DND-41 (cell line): Measurements from ENCODE around the gene PLOD2.

Experiments
- ATAC-seq: fragments of 200-7000 bp; cut with Tn5 transposase; 3 replicates; pipeline ENCODE4 v1.9.1; 2021; ENCODE audit warnings: low read depth; ENCODE audit not compliant: insufficient read depth
- DNase-seq: peaks from one replicate; pipeline ENCODE4 v3.0.0-alpha.2; 2020
- H2AFZ ChIP-seq: 2 replicates; pipeline ENCODE4 v1.6.0; 2012; ENCODE audit warnings: low read depth, low read length
- H3K27ac ChIP-seq: 2 replicates; pipeline ENCODE4 v1.5.1; 2012; ENCODE audit warnings: low read length, inconsistent platforms
- H3K27me3 ChIP-seq: fragments of 200-600 bp; sonication (generic); 2 replicates; pipeline ENCODE4 v1.6.0; 2012; ENCODE audit warnings: low read length, mild to moderate bottlenecking, inconsistent platforms; ENCODE audit not compliant: insufficient read depth, poor library complexity
- H3K36me3 ChIP-seq: 2 replicates; pipeline ENCODE4 v1.5.1; 2012; ENCODE audit warnings: low read length, inconsistent platforms; ENCODE audit not compliant: insufficient read depth
- H3K4me1 ChIP-seq: 2 replicates; pipeline ENCODE4 v1.5.1; 2012; ENCODE audit warnings: mild to moderate bottlenecking, low read length; ENCODE audit not compliant: insufficient read depth
- H3K4me2 ChIP-seq: 2 replicates; pipeline ENCODE4 v1.6.0; 2012; ENCODE audit warnings: mild to moderate bottlenecking, moderate library complexity, low read length, inconsistent platforms; ENCODE audit not compliant: insufficient read depth
- H3K4me3 ChIP-seq, 2 experiments: fragments of 200-600 bp in 1 of 2; shearing (Covaris generic) in 1 of 2; 2 replicates each; pipeline ENCODE4 v1.5.1; 2012 to 2016; ENCODE audit warnings: inconsistent platforms in 2 of 2, low read length in 2 of 2, mild to moderate bottlenecking in 2 of 2, low read depth in 1 of 2, moderate library complexity in 1 of 2
- H3K79me2 ChIP-seq: 2 replicates; pipeline ENCODE4 v1.6.0; 2012; ENCODE audit warnings: low read length, inconsistent platforms; ENCODE audit not compliant: insufficient read depth
- H3K9ac ChIP-seq: 2 replicates; pipeline ENCODE4 v1.6.0; 2012; ENCODE audit warnings: low read depth, mild to moderate bottlenecking, inconsistent platforms, low read length, moderate library complexity
- H3K9me3 ChIP-seq: 2 replicates; pipeline ENCODE4 v1.5.1; 2012; ENCODE audit warnings: low read length, moderate library complexity, mild to moderate bottlenecking, inconsistent platforms; ENCODE audit not compliant: insufficient read depth, severe bottlenecking
- H4K20me1 ChIP-seq: 2 replicates; pipeline ENCODE4 v1.6.0; 2012; ENCODE audit warnings: low read length; ENCODE audit not compliant: insufficient read depth
- CTCF ChIP-seq: IDR thresholded peaks from 2 replicates; pipeline ENCODE4 v1.5.1; 2012; ENCODE audit warnings: borderline replicate concordance, low read length, moderate library complexity, mild to moderate bottlenecking; ENCODE audit not compliant: poor library complexity, severe bottlenecking; ENCODE audit errors: extremely low read depth
- EZH2 ChIP-seq: IDR thresholded peaks from 3 replicates; pipeline ENCODE4 v1.6.1; 2012; ENCODE audit warnings: borderline replicate concordance, low read depth, mild to moderate bottlenecking, moderate library complexity, low read length, inconsistent platforms; ENCODE audit not compliant: severe bottlenecking

Gene PLOD2

DNA sequence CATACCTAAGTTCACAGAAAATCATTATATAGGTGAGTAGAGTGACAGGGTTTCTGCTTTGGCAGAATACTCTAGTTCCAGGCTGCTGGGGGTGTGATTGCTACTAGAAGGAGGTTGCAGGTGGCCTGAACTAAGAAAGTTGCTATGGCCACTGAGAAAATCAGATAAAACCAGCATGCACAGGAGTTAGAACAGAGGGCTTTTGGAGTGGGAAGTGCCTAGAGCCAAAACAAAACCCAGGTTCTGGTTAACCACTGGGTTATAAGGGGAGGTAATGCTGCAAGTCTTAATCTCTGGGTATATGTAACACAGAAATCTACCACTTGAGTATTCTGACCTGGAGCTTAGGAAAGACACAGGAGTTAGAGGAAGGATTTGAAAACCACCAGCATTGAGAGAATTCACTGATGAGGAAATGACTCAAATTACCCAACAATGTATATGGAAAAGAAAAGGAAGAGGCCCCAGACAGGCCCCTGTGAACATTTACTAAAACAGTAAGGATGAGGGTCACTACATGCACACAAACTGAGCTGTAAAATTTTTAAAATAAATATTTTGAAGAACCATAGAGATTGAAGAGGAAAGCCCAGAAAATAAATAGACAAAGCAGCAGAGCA is 60.0 kb downstream of the PLOD2 start:
- Histone ChIP-seq H3K9ac (no peak overlapping the region), H3K27me3 (no peaks in the 10 kb centered on the region), H3K4me2 (no peak overlapping the region), H3K4me3 (no peak overlapping the region), H4K20me1 (no peaks in the 10 kb centered on the region), H3K79me2 (no peaks in the 10 kb centered on the region), H3K27ac (no peak overlapping the region), H3K9me3 (no peaks in the 10 kb centered on the region), H3K36me3 (no peaks in the 10 kb centered on the region), H3K4me1 (no peaks in the 10 kb centered on the region), H2AFZ (no peak overlapping the region)
- TF ChIP-seq CTCF = no peak
- TF ChIP-seq EZH2 = no peak
- no peak for DNase-seq
- ATAC-seq = no peak

DNA sequence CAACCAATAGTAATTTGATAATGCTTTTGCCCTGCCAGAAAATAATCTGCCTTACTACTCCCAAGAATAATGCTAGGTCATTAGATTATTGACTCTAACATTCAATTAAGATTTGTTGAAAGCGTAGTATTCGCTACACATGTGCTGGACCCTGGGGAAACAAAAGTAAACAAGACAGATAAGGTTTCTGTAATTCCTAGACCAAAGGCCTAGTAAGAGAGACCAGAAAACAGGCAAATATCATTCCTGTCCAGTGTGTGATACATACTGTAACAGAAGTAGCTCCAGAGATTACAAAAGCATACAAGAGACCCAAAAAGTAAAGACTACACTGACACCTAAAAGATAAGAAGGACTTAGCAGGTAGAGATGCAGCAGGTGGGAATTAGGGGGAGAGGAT is 60.8 kb downstream of the PLOD2 start:
- Histone ChIP-seq H4K20me1 (no peaks in the 10 kb centered on the region), H3K4me2 (no peak overlapping the region), H3K27me3 (no peaks in the 10 kb centered on the region), H3K36me3 (no peaks in the 10 kb centered on the region), H3K4me1 (no peaks in the 10 kb centered on the region), H3K9me3 (no peaks in the 10 kb centered on the region), H3K9ac (no peak overlapping the region), H3K4me3 (no peak overlapping the region), H3K27ac (no peak overlapping the region), H3K79me2 (no peaks in the 10 kb centered on the region), H2AFZ (no peak overlapping the region)
- no peak for ATAC-seq
- DNase-seq = no peak
- no peak for TF ChIP-seq EZH2
- no peak for TF ChIP-seq CTCF

- Histone ChIP-seq H2AFZ (no peak overlapping the region), H3K27me3 (no peaks in the 10 kb centered on the region), H3K79me2 (no peaks in the 10 kb centered on the region), H3K9ac (no peak overlapping the region), H3K36me3 (no peaks in the 10 kb centered on the region), H3K4me3 (no peak overlapping the region), H3K9me3 (no peaks in the 10 kb centered on the region), H3K4me1 (no peaks in the 10 kb centered on the region), H3K27ac (no peak overlapping the region), H3K4me2 (no peak overlapping the region), H4K20me1 (no peaks in the 10 kb centered on the region)
- no peak for TF ChIP-seq CTCF
- no peak for TF ChIP-seq EZH2
- DNase-seq (no peak), ATAC-seq (no peak)
These were observed 61.7 kb downstream of the PLOD2 start for GRCh38 chr3:146099316-146099715.

DNA sequence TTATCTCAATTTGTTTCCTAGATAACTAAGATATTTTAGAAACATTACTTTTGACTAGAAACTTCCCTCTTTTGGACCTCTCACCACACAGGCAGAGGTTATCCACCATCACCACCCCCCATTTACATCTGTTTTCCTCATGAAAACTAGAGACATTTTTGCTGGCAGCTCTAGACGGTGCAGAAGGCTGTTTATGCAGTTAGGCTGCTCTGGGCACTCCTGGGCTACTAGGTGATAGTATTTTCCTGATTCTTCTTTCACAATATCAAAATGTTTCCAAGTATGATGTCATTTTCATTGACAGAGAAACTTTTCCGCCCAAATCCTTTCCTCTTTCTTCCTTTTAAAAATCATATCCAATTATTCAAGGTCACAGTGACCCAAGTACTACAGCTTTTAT is 67.1 kb downstream of the PLOD2 start:
- no peak overlapping the region for H2AFZ ChIP-seq
- H3K36me3 ChIP-seq = no peaks in the 10 kb centered on the region
- no peak for TF ChIP-seq EZH2
- no peak for TF ChIP-seq CTCF
- no peak overlapping the region for H3K9ac ChIP-seq
- no peaks in the 10 kb centered on the region for H3K9me3 ChIP-seq
- DNase-seq = no peak
- H3K4me1 ChIP-seq = no peaks in the 10 kb centered on the region
- H3K27me3 ChIP-seq = no peaks in the 10 kb centered on the region
- no peaks in the 10 kb centered on the region for H3K79me2 ChIP-seq
- H3K4me3 ChIP-seq = no peak overlapping the region
- no peak overlapping the region for H3K4me2 ChIP-seq
- ATAC-seq = no peak
- H3K27ac ChIP-seq = no peak overlapping the region
- H4K20me1 ChIP-seq = no peaks in the 10 kb centered on the region
